T1000 (cell line): Measurements from ENCODE around the gene GPC5.
"Not testable (repeated sequence)": the region's sequence is repeated elsewhere in the genome, so short reads cannot be mapped to it uniquely, and the experiment has no call there.

Experiments used
- DNase-seq: peaks from one replicate; lab custom pipeline; 2025; ENCODE audit warnings: mixed read lengths; lab: John Stamatoyannopoulos, UW

GPC5 gene

GRCh38 chr13:91781982-91782691 lies 383.7 kb downstream of the GPC5 start:
- not testable (repeated sequence) for DNase-seq

- no peak for DNase-seq
These were observed 387.2 kb downstream of the GPC5 start for GRCh38 chr13:91785431-91786119.

- no peak for DNase-seq
These were observed 393.6 kb downstream of the GPC5 start for GRCh38 chr13:91792054-91792453.

GRCh38 chr13:91797567-91797966 lies 399.1 kb downstream of the GPC5 start:
- DNase-seq, result no peak

GRCh38 chr13:91798338-91798737 lies 399.9 kb downstream of the GPC5 start:
- not testable (repeated sequence) for DNase-seq

- DNase-seq, result not testable (repeated sequence)
These were observed 403.4 kb downstream of the GPC5 start for GRCh38 chr13:91801772-91802171.

- no peak for DNase-seq
These were observed 404.5 kb downstream of the GPC5 start for GRCh38 chr13:91802957-91803356.

GRCh38 chr13:91804724-91805123 lies 406.3 kb downstream of the GPC5 start:
- no peak for DNase-seq

- no peak for DNase-seq
These were observed 407.2 kb downstream of the GPC5 start for GRCh38 chr13:91805605-91806004.

- no peak for DNase-seq
These were observed 410.7 kb downstream of the GPC5 start for GRCh38 chr13:91809161-91809560.

- no peak for DNase-seq
These were observed 414.8 kb downstream of the GPC5 start for GRCh38 chr13:91813253-91813652.

- no peak for DNase-seq
These were observed 417.9 kb downstream of the GPC5 start for GRCh38 chr13:91816263-91816807.

- DNase-seq, result no peak
These were observed 418.8 kb downstream of the GPC5 start for GRCh38 chr13:91817250-91817649.

GRCh38 chr13:91824416-91824815 lies 426.0 kb downstream of the GPC5 start:
- no peak for DNase-seq

- DNase-seq, result no peak
These were observed 427.1 kb downstream of the GPC5 start for GRCh38 chr13:91825516-91825915.

GRCh38 chr13:91836553-91836952 lies 438.1 kb downstream of the GPC5 start:
- no peak for DNase-seq

GRCh38 chr13:91845612-91846011 lies 447.2 kb downstream of the GPC5 start:
- no peak for DNase-seq

- DNase-seq, result no peak
These were observed 465.3 kb downstream of the GPC5 start for GRCh38 chr13:91863699-91864098.

- DNase-seq, result no peak
These were observed 469.9 kb downstream of the GPC5 start for GRCh38 chr13:91868351-91868750.

- no peak for DNase-seq
These were observed 480.1 kb downstream of the GPC5 start for GRCh38 chr13:91878491-91878890.

GRCh38 chr13:91879360-91879759 lies 480.9 kb downstream of the GPC5 start:
- no peak for DNase-seq

GRCh38 chr13:91882918-91883317 lies 484.5 kb downstream of the GPC5 start:
- DNase-seq, result no peak

- DNase-seq, result no peak
These were observed 491.2 kb downstream of the GPC5 start for GRCh38 chr13:91889641-91890040.
